Measurements from ENCODE around the gene TBL1XR1.

Gene TBL1XR1

GRCh38 chr3:176995946-176996345, 201.3 kb downstream of the TBL1XR1 start:
- no peak for DNase-seq (ENCODE audit: low read depth)
- no peak overlapping the region for H3K4me3 ChIP-seq (ENCODE audit: low read depth, low read length)
- in situ Hi-C loops (cut with HindIII; ENCODE audit: low sequenced_read_pairs) = no loop called here
- TF ChIP-seq, protein P1, sequence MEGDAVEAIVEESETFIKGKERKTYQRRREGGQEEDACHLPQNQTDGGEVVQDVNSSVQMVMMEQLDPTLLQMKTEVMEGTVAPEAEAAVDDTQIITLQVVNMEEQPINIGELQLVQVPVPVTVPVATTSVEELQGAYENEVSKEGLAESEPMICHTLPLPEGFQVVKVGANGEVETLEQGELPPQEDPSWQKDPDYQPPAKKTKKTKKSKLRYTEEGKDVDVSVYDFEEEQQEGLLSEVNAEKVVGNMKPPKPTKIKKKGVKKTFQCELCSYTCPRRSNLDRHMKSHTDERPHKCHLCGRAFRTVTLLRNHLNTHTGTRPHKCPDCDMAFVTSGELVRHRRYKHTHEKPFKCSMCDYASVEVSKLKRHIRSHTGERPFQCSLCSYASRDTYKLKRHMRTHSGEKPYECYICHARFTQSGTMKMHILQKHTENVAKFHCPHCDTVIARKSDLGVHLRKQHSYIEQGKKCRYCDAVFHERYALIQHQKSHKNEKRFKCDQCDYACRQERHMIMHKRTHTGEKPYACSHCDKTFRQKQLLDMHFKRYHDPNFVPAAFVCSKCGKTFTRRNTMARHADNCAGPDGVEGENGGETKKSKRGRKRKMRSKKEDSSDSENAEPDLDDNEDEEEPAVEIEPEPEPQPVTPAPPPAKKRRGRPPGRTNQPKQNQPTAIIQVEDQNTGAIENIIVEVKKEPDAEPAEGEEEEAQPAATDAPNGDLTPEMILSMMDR (IDR thresholded peaks at IDR 0.05; ENCODE audit: low read depth, low read length, missing control alignments) = no peak

- no peak overlapping the region for H3K4me3 ChIP-seq (ENCODE audit: low read depth, low read length)
- in situ Hi-C loops (cut with HindIII; ENCODE audit: low sequenced_read_pairs) = no loop called here
- no peak for DNase-seq (ENCODE audit: low read depth)
- TF ChIP-seq, protein P1 (IDR thresholded peaks at IDR 0.05; ENCODE audit: low read depth, low read length, missing control alignments) = no peak
These were observed 202.1 kb downstream of the TBL1XR1 start for GRCh38 chr3:176994891-176995781.

DNA sequence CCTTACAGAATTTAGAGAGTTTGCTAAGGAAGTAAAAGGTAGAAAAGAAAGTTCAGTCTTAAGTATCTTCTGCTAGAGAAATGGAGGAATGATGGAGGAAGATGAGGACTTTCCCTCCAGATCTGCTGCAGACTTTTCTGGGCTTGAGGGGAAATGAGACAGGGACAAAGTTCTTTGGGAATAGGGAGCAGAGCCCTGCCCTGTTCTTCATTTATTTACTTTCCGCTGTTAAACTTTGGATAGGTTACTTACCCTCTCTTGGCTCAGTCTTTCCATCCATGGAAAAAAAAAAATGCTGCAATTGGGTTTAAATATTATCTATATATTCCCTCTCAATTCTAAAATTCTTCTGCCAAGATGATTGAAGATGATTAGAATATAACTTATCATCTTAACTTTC, 202.9 kb downstream of the TBL1XR1 start:
- DNase-seq (ENCODE audit: low read depth) = no peak
- TF ChIP-seq, protein P1 (IDR thresholded peaks at IDR 0.05; ENCODE audit: low read depth, low read length, missing control alignments) = no peak
- in situ Hi-C loops (cut with HindIII; ENCODE audit: low sequenced_read_pairs) = no loop called here
- no peak overlapping the region for H3K4me3 ChIP-seq (ENCODE audit: low read depth, low read length)

DNA sequence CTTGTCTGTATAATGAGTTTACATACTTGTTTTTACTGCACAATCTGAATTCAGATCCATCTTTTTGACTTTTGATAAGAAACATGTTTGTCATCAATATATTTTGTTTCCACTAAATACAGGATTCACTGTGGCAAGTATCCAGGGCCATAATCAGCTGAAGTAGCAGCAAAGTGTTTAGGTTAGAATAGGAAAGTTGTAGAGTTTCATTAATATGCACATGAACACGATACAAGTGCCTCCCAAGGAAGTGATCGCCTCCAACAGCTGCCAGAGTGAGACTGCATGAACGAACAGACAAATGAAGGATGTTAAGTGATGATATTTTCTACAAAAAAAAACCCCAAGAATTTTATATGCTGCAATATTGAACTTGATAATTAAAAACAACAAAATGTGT, 204.3 kb downstream of the TBL1XR1 start:
- no peak for DNase-seq (ENCODE audit: low read depth)
- H3K4me3 ChIP-seq (ENCODE audit: low read depth, low read length) = no peak overlapping the region
- in situ Hi-C loops (cut with HindIII; ENCODE audit: low sequenced_read_pairs) = no loop called here
- TF ChIP-seq, protein P1 (IDR thresholded peaks at IDR 0.05; ENCODE audit: low read depth, low read length, missing control alignments) = no peak

GRCh38 chr3:176992565-176992964, 204.7 kb downstream of the TBL1XR1 start:
- TF ChIP-seq, protein P1 (IDR thresholded peaks at IDR 0.05; ENCODE audit: low read depth, low read length, missing control alignments) = no peak
- in situ Hi-C loops (cut with HindIII; ENCODE audit: low sequenced_read_pairs) = no loop called here
- DNase-seq (ENCODE audit: low read depth) = no peak
- H3K4me3 ChIP-seq (ENCODE audit: low read depth, low read length) = no peak overlapping the region

DNA sequence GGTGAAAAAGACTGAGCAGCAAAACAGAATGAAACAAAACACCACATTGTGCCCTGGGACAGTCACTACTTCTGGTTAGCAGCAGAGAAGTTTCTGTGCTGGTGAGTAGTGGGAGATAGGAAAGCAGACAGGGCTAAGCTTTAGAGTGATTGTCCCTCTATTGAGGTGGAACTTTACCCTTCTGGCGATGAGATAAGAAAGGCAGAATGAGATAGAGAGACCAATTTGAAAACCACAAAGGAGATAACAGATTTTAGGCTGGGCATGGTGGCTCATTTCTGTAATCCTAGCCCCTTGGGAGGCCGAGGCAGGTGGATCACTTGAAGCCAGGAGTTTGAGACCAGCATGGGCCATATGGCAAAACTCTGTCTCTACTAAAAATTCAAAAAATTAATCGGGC, 208.5 kb downstream of the TBL1XR1 start:
- DNase-seq (ENCODE audit: low read depth) = no peak
- H3K4me3 ChIP-seq (ENCODE audit: low read depth, low read length) = no peak overlapping the region
- in situ Hi-C loops (cut with HindIII; ENCODE audit: low sequenced_read_pairs) = no loop called here
- TF ChIP-seq, protein P1 (IDR thresholded peaks at IDR 0.05; ENCODE audit: low read depth, low read length, missing control alignments) = no peak
